HG03095 (cell line): ENCODE results near the gene PSMD8.
A peak's percentile ranks its signal among the peaks of the same experiment; 100 is the strongest.

Experiments
- ATAC-seq: cut with Tn5 transposase; IDR thresholded peaks from one replicate; pipeline ENCODE4 v1.9.1; 2021; ENCODE audit warnings: moderate library complexity; ENCODE audit not compliant: unreplicated experiment

Gene PSMD8

GRCh38 chr19:38386971-38387549, 12.7 kb downstream of the PSMD8 start:
- ATAC-seq: no peak

GRCh38 chr19:38387550-38388348, 13.4 kb downstream of the PSMD8 start, which contains the start of gene GGN:
GGN (minus strand) TSS chr19:38388034; CDS start chr19:38387261, 773 bp downstream.
- ATAC-seq: no peak

- no peak for ATAC-seq
Measured at GRCh38 chr19:38388349-38389100, 14.2 kb downstream of the PSMD8 start, which contains the start of gene SPRED3. SPRED3 (plus strand) TSS chr19:38388697; CDS start chr19:38390303, 1,606 bp downstream.

- ATAC-seq: no peak
Measured at GRCh38 chr19:38389101-38389925, 14.9 kb downstream of the PSMD8 start.

- no peak for ATAC-seq
Measured at GRCh38 chr19:38389957-38390924, 15.9 kb downstream of the PSMD8 start.

GRCh38 chr19:38391911-38392464, 17.6 kb downstream of the PSMD8 start:
- ATAC-seq: no peak

GRCh38 chr19:38392707-38393308, 18.4 kb downstream of the PSMD8 start:
- ATAC-seq: no peak

- no peak for ATAC-seq
Measured at GRCh38 chr19:38394488-38394887, 20.1 kb downstream of the PSMD8 start.

- no peak for ATAC-seq
Measured at GRCh38 chr19:38395381-38396114, 21.2 kb downstream of the PSMD8 start.

- no peak for ATAC-seq
Measured at GRCh38 chr19:38399081-38399480, 24.7 kb downstream of the PSMD8 start.

GRCh38 chr19:38399537-38399936, 25.2 kb downstream of the PSMD8 start:
- no peak for ATAC-seq

- no peak for ATAC-seq
Measured at GRCh38 chr19:38400361-38400760, 26.0 kb downstream of the PSMD8 start.

GRCh38 chr19:38401148-38401547, 26.8 kb downstream of the PSMD8 start:
- no peak for ATAC-seq

- ATAC-seq: no peak
Measured at GRCh38 chr19:38402623-38402966, 28.2 kb downstream of the PSMD8 start.

- peak; percentile 82 for ATAC-seq
Measured at GRCh38 chr19:38402967-38403674, 28.8 kb downstream of the PSMD8 start, which contains the start of gene FAM98C. FAM98C (plus strand) TSS chr19:38403093; CDS start chr19:38403154, 61 bp downstream.

GRCh38 chr19:38404858-38405257, 30.5 kb downstream of the PSMD8 start:
- ATAC-seq: no peak

- ATAC-seq: no peak
Measured at GRCh38 chr19:38405276-38405675, 30.9 kb downstream of the PSMD8 start.
